Activated CD4-positive, alpha-beta T cell treated with anti-CD3 and anti-CD28 coated beads, Interleukin-2, amount 50 U/mL, for 24 hours (primary cell): ENCODE results near the gene FAM219A.
A peak's percentile ranks its signal among the peaks of the same experiment; 100 is the strongest.

ENCODE experiments used
- DNase-seq, 2 donors: peaks; one replicate each; pipeline ENCODE4 v3.0.0-alpha.2; 2020; ENCODE audit warnings: low read depth in 1 of 2, low spot score in 1 of 2

Gene FAM219A

GRCh38 chr9:34403554-34404380 is 54.6 kb downstream of the FAM219A start:
- peak in 1 of 2 donors; percentile 47 for DNase-seq

DNA sequence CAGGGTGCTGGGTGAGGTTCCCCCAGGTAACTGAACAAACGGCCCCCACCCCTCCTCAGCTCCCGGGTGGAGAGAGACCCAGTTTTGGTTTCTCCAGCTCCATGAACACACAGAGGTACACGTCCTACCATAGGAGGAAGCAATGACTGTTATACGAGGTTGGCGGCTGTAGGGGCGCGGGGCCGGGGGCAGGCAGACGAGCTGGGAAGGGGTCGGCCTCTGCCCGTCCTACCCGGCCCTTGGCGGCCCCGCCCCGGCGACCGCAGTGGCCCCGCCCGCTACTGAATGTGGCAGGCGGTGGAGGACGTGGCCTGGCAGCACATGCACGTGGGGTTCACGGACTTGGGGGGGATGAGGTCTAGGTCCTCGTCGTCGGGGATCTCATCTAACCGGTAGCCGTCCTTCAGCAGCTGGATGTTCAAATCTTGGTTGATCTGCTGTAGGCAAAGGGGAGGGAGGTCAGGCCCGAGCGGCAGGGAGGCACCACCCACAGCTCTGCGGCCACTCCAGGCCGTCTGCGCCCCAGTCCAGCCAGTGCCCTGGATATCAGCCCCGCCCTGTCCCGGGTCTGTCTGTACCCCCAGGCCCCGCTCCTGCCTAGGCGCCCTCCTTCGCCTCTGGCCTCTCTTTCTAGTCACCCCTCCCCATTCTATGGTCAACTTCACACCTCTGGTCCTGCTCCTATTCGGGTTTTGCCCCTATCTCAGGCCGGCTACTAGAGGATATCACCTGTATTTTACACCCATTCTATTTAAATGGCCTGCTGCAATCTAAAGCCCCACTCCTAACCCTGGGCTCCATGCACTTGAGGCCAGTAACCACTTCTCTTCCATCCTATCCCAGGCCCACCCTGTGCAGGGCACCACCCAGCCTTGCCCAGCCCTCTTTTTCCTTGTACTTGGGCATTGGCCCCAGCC is 57.4 kb downstream of the FAM219A start:
- DNase-seq, result no peak

- DNase-seq, result no peak
Measured at GRCh38 chr9:34400275-34400674, 58.1 kb downstream of the FAM219A start.

DNA sequence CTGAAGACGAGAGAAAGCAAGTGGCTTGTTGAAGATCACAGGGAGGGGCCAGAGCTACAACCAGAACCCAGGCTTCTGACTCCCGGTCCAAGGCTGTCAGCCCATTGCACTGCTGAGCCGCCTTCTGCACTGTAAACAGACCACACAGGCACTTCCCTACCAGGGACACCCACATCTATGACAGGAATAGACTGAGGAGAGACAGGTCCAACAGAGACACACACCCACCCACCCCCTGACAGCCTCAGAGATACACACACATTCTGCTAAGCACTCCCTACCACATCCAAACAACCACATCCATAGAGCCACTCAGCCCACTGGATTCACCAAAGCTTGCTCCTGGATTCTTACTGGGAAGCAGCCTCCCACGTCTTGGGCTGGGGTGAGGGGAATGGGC is 58.6 kb downstream of the FAM219A start:
- no peak for DNase-seq

DNA sequence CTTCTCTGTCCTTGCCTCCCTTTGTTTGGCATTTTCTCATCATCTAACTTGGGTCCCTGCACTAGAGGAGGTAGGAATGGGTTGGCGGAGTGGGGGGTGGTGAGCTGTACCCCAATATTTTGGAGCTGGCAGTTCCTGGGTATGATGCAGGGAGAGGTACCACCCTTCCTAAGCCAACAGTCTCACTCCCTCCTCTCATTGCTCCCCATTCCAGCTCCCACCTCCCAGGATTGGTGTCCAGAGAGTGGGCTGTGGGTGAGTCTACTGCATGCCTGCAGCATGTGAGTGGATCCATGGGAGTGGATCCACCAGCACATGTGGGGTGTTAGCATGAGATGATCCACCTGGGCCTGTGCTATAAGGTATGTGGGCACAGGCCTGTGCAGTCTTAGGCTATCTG is 59.5 kb downstream of the FAM219A start:
- no peak for DNase-seq

DNA sequence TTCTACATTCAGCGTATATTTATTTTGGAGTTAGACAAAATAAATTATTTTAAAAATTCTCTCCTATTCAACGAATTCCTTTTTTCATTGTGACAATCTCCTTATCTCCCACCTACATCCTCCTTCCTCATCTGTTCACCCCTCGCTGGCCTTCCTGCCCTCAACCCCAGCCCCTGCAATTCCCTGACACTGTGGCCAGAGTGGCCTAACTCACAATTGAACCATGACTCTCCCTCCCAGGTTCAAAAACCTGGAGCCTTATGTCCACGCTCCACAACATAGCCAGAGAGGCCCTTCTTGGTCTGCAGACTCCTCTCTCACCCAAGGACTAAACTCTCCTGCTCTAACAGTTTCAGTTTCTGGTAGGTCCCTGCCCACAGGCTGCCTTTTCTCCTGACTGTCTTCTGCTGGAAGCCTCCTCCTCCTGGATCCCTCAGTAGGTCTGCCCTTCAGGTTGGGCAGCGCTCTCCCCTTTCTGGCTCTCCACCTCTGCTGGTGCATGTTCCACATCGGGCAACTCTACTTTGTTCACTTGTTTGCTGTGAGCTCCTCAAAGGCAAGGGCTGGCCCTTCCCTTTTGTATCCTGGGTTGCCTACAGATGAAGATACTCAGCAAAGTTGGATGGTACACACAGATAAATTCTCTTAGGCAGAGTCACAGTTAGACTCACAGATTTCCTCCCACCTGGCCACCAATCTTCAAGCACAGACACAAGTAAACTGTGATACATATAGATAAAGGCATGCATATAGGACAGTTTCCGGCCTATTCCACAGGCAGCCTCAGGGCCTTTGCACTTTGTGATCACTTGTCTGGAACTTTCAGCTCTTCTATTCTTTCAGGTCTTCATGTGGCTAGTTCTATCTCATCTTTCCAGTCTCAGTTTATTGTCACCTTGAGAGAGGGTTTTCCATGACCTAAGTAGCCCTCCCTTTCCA is 61.8 kb downstream of the FAM219A start:
- DNase-seq, result no peak

- DNase-seq, result no peak
Measured at GRCh38 chr9:34392511-34392910, 65.9 kb downstream of the FAM219A start.

DNA sequence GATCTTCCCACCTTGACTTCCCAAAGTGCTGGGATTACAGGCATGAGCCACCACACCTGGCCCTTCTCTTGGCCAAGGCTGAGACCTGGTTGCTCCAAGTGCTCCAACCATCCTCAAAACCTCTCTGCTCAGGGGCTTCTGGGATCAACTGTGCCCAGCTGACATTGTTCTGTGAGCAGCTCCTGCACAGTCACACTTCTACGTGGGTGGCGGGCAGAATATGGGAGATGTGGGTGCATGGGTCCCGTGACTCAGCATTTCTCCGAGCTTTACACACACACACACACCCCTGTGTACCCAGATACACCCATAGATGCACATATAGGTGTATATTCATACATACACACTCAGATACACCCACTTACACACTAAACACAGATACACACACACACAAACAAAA is 71.1 kb downstream of the FAM219A start:
- no peak for DNase-seq

DNA sequence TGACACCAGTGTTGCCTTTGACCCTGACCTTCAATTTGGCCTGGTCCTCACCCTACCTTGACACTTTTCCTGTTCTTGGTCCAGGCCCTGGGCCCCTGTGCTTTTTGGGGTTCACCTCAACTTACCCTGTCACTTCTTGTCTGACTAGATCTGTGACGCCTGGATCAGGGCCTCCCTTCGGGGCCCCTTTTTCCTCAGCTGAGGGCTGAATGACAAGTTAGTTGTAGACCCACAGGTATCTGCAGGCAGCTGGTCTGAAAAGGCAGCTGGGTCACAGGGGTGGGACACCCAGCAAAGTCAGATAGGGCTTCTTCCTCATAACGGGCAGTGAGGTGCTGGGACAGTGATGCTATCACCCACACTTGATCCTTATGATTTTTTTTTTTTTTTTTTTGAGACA is 71.7 kb downstream of the FAM219A start:
- DNase-seq, result no peak

GRCh38 chr9:34385561-34386230 is 72.7 kb downstream of the FAM219A start:
- DNase-seq, result no peak

DNA sequence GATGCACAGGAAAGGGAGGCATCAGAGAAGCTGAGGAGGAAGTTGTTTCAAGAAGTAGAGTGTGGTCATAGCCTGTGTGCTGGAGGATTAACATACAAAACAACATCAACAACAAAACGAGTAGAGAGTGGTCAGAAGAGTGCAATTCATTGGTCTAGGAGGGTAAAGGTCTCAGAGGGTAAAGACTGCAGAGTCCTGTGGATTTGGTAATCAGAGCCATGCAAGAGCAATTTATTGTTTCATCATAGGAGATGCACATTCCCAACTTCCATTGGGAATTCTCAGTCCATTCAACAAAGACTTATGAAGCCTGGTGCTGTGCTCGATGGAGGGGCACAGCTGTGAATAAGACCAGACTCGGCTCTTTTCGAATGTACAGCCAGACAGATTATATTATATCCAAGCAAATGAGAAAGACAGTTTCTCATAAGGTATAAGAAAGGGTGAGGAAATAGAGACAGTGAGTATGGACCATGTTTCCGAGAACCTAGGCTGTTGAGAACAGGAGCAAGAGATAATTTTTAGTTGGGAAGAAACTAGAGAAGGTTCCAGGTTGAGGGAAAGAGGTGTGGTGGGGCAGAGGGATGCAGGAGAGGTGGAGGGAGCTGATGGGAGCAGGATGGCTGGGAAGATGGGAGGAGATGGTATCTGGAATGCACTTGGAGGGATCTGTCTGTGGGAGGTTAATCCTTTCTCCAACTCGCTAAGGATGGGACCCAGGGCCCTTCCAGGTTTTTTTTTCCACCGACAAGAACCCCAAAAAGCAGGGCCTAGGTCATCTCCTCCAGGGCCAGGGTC is 73.8 kb downstream of the FAM219A start:
- no peak for DNase-seq

DNA sequence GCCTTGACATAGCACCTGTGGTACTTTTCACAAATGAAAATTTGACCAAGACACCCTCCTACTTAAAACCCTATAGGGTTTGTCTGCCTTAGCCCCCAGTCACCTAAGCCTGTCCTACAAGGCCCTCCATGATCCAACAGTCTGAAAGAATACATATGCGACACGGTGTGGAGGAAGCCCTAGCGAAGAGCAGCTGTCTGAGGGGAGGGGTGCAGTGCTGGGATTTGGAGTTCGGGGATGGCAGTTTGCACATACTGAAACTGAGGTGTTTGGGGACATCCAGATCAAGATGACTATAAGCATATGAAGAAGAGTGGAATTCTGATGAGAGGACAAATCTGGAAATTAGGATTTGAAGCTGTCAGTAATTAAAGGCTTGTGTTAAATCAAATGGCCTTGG is 74.5 kb downstream of the FAM219A start:
- DNase-seq, result no peak

DNA sequence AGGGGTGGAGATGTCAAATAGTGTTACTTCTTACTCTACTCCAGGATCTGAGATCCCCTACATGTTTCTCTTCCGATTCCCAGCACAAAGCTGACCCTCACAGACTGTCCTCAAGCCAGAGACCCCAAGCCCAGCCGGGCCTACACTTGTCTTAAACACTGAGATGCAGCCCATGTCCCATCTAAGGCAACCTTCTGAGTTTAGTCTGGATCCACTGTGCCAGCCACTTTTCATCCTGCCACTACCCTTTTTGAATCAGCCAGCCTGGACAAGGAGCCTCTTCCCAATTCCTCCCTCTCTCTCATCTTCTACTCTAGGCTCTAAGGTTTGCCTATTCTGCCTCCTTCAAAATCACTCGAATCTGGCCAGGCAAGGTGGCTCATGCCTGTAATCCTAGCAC is 75.5 kb downstream of the FAM219A start:
- no peak for DNase-seq

DNA sequence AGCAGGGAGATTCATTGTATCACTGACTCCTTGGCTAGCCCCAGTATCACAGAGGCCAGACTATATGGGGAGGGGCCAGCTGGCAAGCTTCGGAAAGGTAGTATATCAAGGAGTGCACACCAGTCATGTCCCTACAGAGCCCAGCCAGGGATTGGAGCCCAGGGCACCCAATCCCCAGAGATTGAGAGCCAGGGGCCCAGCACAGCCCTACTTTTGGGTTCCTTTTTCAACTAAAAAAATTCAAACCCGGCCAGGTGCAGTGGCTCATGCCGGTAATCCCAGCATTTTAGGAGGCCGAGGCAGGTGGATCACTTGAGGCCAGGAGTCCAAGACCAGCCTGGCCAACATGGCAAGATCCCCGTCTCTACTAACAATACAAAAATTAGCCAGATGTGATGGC is 76.3 kb downstream of the FAM219A start:
- DNase-seq, result no peak

- no peak for DNase-seq
Measured at GRCh38 chr9:34381323-34381722, 77.0 kb downstream of the FAM219A start.

- peak; percentile 59 to 65 for DNase-seq
Measured at GRCh38 chr9:34380511-34381315, 77.7 kb downstream of the FAM219A start.

DNA sequence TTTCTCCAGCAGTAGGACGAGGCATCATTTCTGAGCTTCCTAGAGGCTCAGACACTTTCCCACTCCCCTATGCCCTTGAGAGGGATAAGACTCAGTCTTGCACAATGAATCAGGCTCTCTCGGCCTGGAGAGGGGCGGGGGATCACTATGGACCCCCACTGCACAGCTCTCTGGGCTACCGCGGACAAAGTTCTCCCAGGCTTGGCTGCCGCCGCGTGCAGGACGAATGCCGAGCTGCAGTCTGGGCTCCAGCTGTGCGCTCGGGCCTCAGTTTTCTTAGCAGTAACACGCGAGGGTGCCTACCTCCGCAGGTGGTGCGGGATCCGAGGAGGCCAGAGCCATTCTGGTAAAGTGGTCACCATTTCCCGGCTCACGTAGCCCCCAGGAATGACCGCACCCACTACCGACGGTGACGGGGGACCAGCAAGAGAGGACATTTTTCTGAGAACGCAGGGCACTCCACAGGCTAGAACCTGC is 78.3 kb downstream of the FAM219A start:
- DNase-seq, result peak in 1 of 2 donors; percentile 6

GRCh38 chr9:34379334-34380033 is 78.9 kb downstream of the FAM219A start:
- DNase-seq, result peak; percentile 90 to 91
